Psoas muscle (tissue), 8 donors: ENCODE results near the gene ZNF394. TPM values are rescaled to one million over a fixed set of nuclear protein-coding genes. Genes with fewer than 3 reads are reported as not detected.
A peak's percentile ranks its signal among the peaks of the same experiment; 100 is the strongest.

ENCODE experiments used
- ATAC-seq, 4 donors: fragments of 200-7000 bp; cut with Tn5 transposase; one replicate each; pipeline ENCODE4 v1.9.1; 2020; ENCODE audit warnings: moderate library complexity in 3 of 4, mild to moderate bottlenecking in 2 of 4
- DNase-seq, 2 donors: peaks; one replicate each; pipeline ENCODE4 v3.0.0-alpha.2; 2020
- H3K27ac ChIP-seq: fragments of 200-600 bp; one replicate; pipeline ENCODE4 v1.8.0; 2022
- H3K27me3 ChIP-seq, 3 donors: fragments of 200-600 bp in 1 of 3; one replicate each; pipeline versions ENCODE4 v1.6.1 to v1.8.0; 2013 to 2022; ENCODE audit warnings: low read length in 2 of 3, mild to moderate bottlenecking in 2 of 3, moderate library complexity in 1 of 3; ENCODE audit not compliant: insufficient read depth in 3 of 3
- H3K36me3 ChIP-seq, 2 donors: fragments of 200-600 bp in 1 of 2; one replicate each; pipeline versions ENCODE4 v1.6.1 to v1.8.0; 2013 to 2022; ENCODE audit warnings: low read depth in 1 of 2, mild to moderate bottlenecking in 1 of 2, moderate library complexity in 1 of 2; ENCODE audit not compliant: insufficient read depth in 1 of 2
- H3K4me1 ChIP-seq: fragments of 200-600 bp; one replicate; pipeline ENCODE4 v1.8.0; 2022
- H3K4me3 ChIP-seq: fragments of 200-600 bp; one replicate; pipeline ENCODE4 v1.8.0; 2022; ENCODE audit warnings: mild to moderate bottlenecking
- H3K9me3 ChIP-seq: fragments of 200-600 bp; one replicate; pipeline ENCODE4 v1.8.0; 2022
- CTCF ChIP-seq: fragments of 200-600 bp; IDR thresholded peaks from one replicate; pipeline ENCODE4 v1.8.0; 2022; ENCODE audit warnings: antibody characterized with exemption
- WGBS, 3 donors: extraction: QIAGEN DNeasy Blood & Tissue Kit; methylation state at CpG; one replicate each; pipeline versions ENCODE4 v1.1.6 to v1.1.7; 2013; 5-methylcytosine and 5-hydroxymethylcytosine counted together
- intact Hi-C, 2 donors: fragments of 100-400 bp; cut with DNase I; formaldehyde crosslinking; loops; one replicate each; pipeline versions ENCODE4 v1.11.0 to v1.14.2; 2022
- polyA plus RNA-seq, 3 donors: library from polyadenylated mRNA; stranded (reverse); fragments of 200-250 nt; gene quantifications; one replicate each; pipeline ENCODE4 v1.2.3, GENCODE V29; 2013
- total RNA-seq, 4 donors: library from RNA; stranded (reverse); fragmentation: NEBNext Ultra II Directional in 2 of 4; extraction: Animal tissue kit (Norgen Biotek cat#: 25700) in 2 of 4; gene quantifications; one replicate each; pipeline versions ENCODE4 v1.2.1 to v1.2.4, GENCODE V29; 2021 to 2023
- donor health status: healthy with polysubstance abuse.
- donor health status: DM: no; HTN: no; CAD: no; lungs with moderate emphysema.
- donor health status: Bipolar disorder and iron deficiency.
- donor health status: healthy.
- donor health status: DM: yes; HTN: yes; CAD: no.
- donor health status: DM: no; HTN: no; CAD: no.
- donor health status: DM: no; HTN: no; CAD: no.
- donor health status: DM: yes; HTN: yes; CAD: no.

ZNF394 gene
- total and polyA plus RNA-seq, 7 donors, result 9.9 to 17.4 (median 15.9) TPM

- TF ChIP-seq CTCF, result no peak
- peak overlapping the region; percentile 82 for H3K27ac ChIP-seq
- intact Hi-C loops, result no loop called here
- H3K9me3 ChIP-seq, result no peaks in the 10 kb centered on the region
- H3K27me3 ChIP-seq, result no peaks in the 10 kb centered on the region
- ATAC-seq, result peak in 1 of 4 donors; percentile 1
- no peak for DNase-seq
- peak overlapping the region; percentile 87 for H3K4me3 ChIP-seq
- 4 to 5% (median 5%) methylated on average over 7 of the region's 7 CpGs for WGBS, 3 donors
- peaks cover 6% of the 10 kb centered on the region for H3K4me1 ChIP-seq
- H3K36me3 ChIP-seq, result peaks cover 0 to 8% of the 10 kb centered on the region in 2 donors
Measured at GRCh38 chr7:99473315-99473596, 26.8 kb downstream of the ZNF394 start.

GRCh38 chr7:99472561-99473314 lies 27.3 kb downstream of the ZNF394 start, which contains the start of gene ZNF789:
Gene ZNF789 (plus strand): TSS chr7:99472890. CDS start chr7:99476457, 3,567 bp downstream.
- H3K4me1 ChIP-seq, result peaks cover 6% of the 10 kb centered on the region
- H3K36me3 ChIP-seq, result peaks cover 0 to 6% of the 10 kb centered on the region in 2 donors
- no peak for TF ChIP-seq CTCF
- H3K4me3 ChIP-seq, result peak within 1 kb of the TSS; percentile 87
- H3K27ac ChIP-seq, result peak within 1 kb of the TSS; percentile 82
- DNase-seq, result peak; percentile 99
- peak; percentile 98 to 100 (median 100) for ATAC-seq
- H3K9me3 ChIP-seq, result no peaks in the 10 kb centered on the region
- intact Hi-C loops, result no loop called here
- 0% methylated on average over 51 to 56 of the region's 56 CpGs for WGBS, 3 donors
- H3K27me3 ChIP-seq, result no peaks in the 10 kb centered on the region

GRCh38 chr7:99469381-99470065 lies 30.6 kb downstream of the ZNF394 start:
- Histone ChIP-seq H3K9me3 (no peaks in the 10 kb centered on the region), H3K4me1 (peaks cover 14% of the 10 kb centered on the region), H3K27me3 (no peaks in the 10 kb centered on the region), H3K27ac (no peak overlapping the region), H3K4me3 (peak overlapping the region; percentile 47), H3K36me3 (no peaks in the 10 kb centered on the region)
- TF ChIP-seq CTCF, result no peak
- DNase-seq (peak in 1 of 2 donors; percentile 32), ATAC-seq (no peak)
- intact Hi-C loops, result loop anchor here in 1 of 2 donors (5.0 kb wide), 1 partner anchor 33 kb away; the partner anchor contains the start of genes ZKSCAN5 and ZNF394
- 35 to 38% (median 38%) methylated on average over 23 of the region's 23 CpGs for WGBS, 3 donors

- ATAC-seq, result no peak
- 83 to 91% (median 86%) methylated on average over 26 to 29 of the region's 29 CpGs for WGBS, 3 donors
- TF ChIP-seq CTCF, result no peak
Measured at GRCh38 chr7:99468336-99468918, 31.7 kb downstream of the ZNF394 start.

More at GRCh38 chr7:99468336-99468918, 31.7 kb downstream of the ZNF394 start:
- intact Hi-C loops, result loop anchor here in 1 of 2 donors (5.0 kb wide), 1 partner anchor 34 kb away; the partner anchor contains the start of genes ZKSCAN5 and ZNF394
- Histone ChIP-seq H3K4me3 (no peak overlapping the region), H3K27me3 (no peaks in the 10 kb centered on the region), H3K27ac (no peak overlapping the region), H3K36me3 (peaks cover 0 to 7% of the 10 kb centered on the region in 2 donors), H3K9me3 (no peaks in the 10 kb centered on the region), H3K4me1 (peaks cover 21% of the 10 kb centered on the region)
- peak in 1 of 2 donors; percentile 45 for DNase-seq
